Activated CD8-positive, alpha-beta T cell treated with anti-CD3 and anti-CD28 coated beads for 36 hours (primary cell): ENCODE measurements around the gene TYK2. TPM values are rescaled to one million over a fixed set of nuclear protein-coding genes. Genes with fewer than 3 reads are reported as not detected.

Experiments used
- ATAC-seq: fragments of 200-7000 bp; cut with Tn5 transposase; one replicate; pipeline ENCODE4 v1.10.0; 2021; ENCODE audit warnings: mild to moderate bottlenecking, moderate library complexity
- CTCF ChIA-PET: fragments of 350-600 bp; sonication (Branson Sonifier 250); formaldehyde crosslinking; loops from one replicate; lab custom pipeline; 2021; ENCODE audit warnings: antibody characterized with exemption; lab: Charles Lee
- POLR2A ChIA-PET: fragments of 350-600 bp; sonication (Branson Sonifier 250); formaldehyde crosslinking; loops from one replicate; lab custom pipeline; 2021; ENCODE audit warnings: antibody characterized with exemption; lab: Charles Lee
- DNase-seq: peaks from one replicate; pipeline ENCODE4 v3.0.0-alpha.2; 2020
- H3K27ac Mint-ChIP-seq: one replicate; pipeline ENCODE4 v1.8.0; 2021; ENCODE audit warnings: mild to moderate bottlenecking, mixed read lengths
- H3K27me3 Mint-ChIP-seq: one replicate; pipeline ENCODE4 v1.8.0; 2021; ENCODE audit warnings: mixed read lengths
- H3K36me3 Mint-ChIP-seq: one replicate; pipeline ENCODE4 v1.8.0; 2021; ENCODE audit warnings: low read depth, mixed read lengths
- H3K4me1 Mint-ChIP-seq: one replicate; pipeline ENCODE4 v1.8.0; 2021; ENCODE audit warnings: low read depth, mixed read lengths
- H3K4me3 Mint-ChIP-seq: one replicate; pipeline ENCODE4 v1.8.0; 2021; ENCODE audit warnings: mild to moderate bottlenecking, moderate library complexity, mixed read lengths
- H3K9me3 Mint-ChIP-seq: one replicate; pipeline ENCODE4 v1.8.0; 2021; ENCODE audit warnings: mixed read lengths
- intact Hi-C: fragments of 100-400 bp; cut with micrococcal nuclease; formaldehyde crosslinking; loops from one replicate; pipeline ENCODE4 v1.10.0; 2022
- total RNA-seq, 2 experiments: library from RNA; stranded (reverse); gene quantifications; one replicate each; pipeline ENCODE4 v1.2.3, GENCODE V29; 2021
- TF ChIP-seq, protein P1 (sequence below): fragments of 200-600 bp; IDR thresholded peaks from one replicate; pipeline ENCODE4 v1.8.0; 2022; ENCODE audit warnings: antibody characterized with exemption, mild to moderate bottlenecking

The TYK2 gene
- total RNA-seq, 2 experiments from 2014 or later, result 143 TPM

DNA sequence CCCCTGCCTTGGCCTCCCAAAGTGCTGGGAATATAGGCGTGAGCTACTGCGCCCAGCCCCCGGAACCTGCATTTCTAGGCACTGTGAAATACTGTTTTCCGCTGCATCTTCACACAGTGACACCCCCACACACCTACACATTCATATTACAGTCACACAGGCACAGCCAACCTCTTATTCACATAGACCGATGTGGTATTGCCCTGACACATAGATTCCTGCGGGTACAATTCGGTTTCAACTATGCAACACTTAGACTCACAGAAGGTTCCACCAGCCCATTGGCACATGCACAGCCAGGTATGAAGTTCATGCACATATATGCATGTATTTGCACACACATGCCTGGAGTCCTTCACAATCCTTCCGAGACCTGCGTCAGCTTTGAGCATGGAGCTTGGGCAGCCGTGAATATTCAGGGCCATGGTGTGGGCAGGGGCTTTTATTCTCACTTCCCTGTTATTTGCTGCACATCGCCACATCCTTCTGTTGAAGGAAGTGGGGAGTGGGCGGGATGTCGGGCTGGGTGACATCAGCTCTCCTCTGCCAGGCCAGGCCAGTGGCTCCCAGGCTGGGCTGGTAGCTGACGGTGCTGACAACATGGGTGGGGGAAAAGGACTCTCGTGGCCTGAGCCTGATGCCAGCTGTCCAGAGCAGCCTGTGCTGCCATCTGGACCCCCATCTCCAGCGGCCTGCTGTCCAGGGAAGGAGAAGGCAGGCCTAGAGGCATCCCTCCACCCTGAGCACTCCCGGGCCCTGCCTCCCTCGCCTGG is 28.3 kb upstream of the TYK2 start:
- TF ChIP-seq, protein P1, sequence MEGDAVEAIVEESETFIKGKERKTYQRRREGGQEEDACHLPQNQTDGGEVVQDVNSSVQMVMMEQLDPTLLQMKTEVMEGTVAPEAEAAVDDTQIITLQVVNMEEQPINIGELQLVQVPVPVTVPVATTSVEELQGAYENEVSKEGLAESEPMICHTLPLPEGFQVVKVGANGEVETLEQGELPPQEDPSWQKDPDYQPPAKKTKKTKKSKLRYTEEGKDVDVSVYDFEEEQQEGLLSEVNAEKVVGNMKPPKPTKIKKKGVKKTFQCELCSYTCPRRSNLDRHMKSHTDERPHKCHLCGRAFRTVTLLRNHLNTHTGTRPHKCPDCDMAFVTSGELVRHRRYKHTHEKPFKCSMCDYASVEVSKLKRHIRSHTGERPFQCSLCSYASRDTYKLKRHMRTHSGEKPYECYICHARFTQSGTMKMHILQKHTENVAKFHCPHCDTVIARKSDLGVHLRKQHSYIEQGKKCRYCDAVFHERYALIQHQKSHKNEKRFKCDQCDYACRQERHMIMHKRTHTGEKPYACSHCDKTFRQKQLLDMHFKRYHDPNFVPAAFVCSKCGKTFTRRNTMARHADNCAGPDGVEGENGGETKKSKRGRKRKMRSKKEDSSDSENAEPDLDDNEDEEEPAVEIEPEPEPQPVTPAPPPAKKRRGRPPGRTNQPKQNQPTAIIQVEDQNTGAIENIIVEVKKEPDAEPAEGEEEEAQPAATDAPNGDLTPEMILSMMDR, result no peak
- H3K36me3 Mint-ChIP-seq, result peaks cover 1% of the 10 kb centered on the region
- ChIA-PET CTCF (interaction anchor here (0.8 to 21.1 kb wide), 7 partner anchors 13 to 158 kb away, joined by 3 to 587 read pairs (median 4); partner anchors contain the start of genes ICAM1, KRI1 and PDE4A), POLR2A (interaction anchor here (1.0 to 11.5 kb wide), 5 partner anchors 9 to 149 kb away, joined by 4 to 161 read pairs (median 4); partner anchors contain the start of gene PDE4A)
- DNase-seq, result peak; percentile 93
- no peaks in the 10 kb centered on the region for H3K9me3 Mint-ChIP-seq
- H3K4me3 Mint-ChIP-seq, result peak overlapping the region; percentile 33
- no peaks in the 10 kb centered on the region for H3K27me3 Mint-ChIP-seq
- H3K4me1 Mint-ChIP-seq, result peaks cover 81% of the 10 kb centered on the region
- peak overlapping the region; percentile 95 for H3K27ac Mint-ChIP-seq
- intact Hi-C loops, result loop anchor here (10.0 kb wide), 1 partner anchor 66 kb away; no protein-coding TSS in a partner anchor
- ATAC-seq, result peak; percentile 62

DNA sequence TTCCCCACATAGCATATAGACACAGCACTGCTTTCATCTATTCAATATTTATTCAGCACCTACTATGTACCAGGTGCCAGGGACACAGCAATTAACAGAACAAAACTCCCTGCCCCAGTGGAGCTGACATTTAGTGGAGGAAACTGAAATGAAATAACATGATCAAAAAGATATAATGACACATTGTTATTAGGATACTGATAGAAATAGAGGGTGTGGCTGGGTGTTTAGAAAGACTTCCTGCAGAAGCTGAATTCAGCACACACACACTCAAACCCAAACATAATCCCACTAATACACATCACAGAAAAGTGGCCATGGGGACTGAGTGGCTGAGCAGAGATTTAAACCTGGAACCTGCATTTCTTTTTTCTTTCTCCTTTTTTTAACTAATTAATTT is 26.7 kb upstream of the TYK2 start:
- CTCF ChIA-PET, result interaction anchor here (1.5 to 21.1 kb wide), 4 partner anchors 15 to 137 kb away, joined by 3 to 587 read pairs (median 8); partner anchors contain the start of genes ICAM1 and PDE4A
- ATAC-seq (no peak), DNase-seq (no peak)
- intact Hi-C loops, result loop anchor here (10.0 kb wide), 1 partner anchor 68 kb away; no protein-coding TSS in a partner anchor
- POLR2A ChIA-PET, result interaction anchor here (1.4 to 11.5 kb wide), 3 partner anchors 10 to 147 kb away, joined by 4 to 161 read pairs (median 26); partner anchors contain the start of gene PDE4A
- H3K27ac Mint-ChIP-seq, result peak overlapping the region; percentile 89
- no peaks in the 10 kb centered on the region for H3K9me3 Mint-ChIP-seq
- no peaks in the 10 kb centered on the region for H3K27me3 Mint-ChIP-seq
- TF ChIP-seq, protein P1, result no peak
- H3K4me3 Mint-ChIP-seq, result no peak overlapping the region
- peaks cover 14% of the 10 kb centered on the region for H3K36me3 Mint-ChIP-seq
- H3K4me1 Mint-ChIP-seq, result peaks cover 73% of the 10 kb centered on the region

DNA sequence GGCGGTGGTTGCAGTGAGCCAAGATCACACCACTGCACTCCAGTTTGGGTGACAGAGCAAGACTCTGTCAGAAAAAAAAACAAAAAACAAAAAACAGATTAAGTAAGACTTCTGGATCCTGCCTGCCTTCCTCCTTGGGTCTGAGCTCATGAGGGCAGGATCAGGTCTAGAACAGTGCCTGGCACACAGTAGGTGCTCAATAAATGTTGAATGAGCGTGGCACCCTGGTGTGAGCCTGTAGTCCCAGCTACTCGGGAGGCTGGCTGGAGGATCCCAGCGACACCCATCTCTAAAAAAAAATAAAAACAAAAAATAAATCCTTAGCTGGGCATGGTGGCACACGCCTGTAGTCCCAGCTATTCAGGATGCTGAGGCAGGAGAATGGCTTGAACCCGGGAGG is 25.8 kb upstream of the TYK2 start:
- peak overlapping the region; percentile 89 for H3K27ac Mint-ChIP-seq
- H3K9me3 Mint-ChIP-seq, result no peaks in the 10 kb centered on the region
- ATAC-seq (no peak), DNase-seq (no peak)
- H3K4me3 Mint-ChIP-seq, result peak overlapping the region; percentile 95
- H3K36me3 Mint-ChIP-seq, result peaks cover 21% of the 10 kb centered on the region
- ChIA-PET POLR2A (interaction anchor here (3.7 to 11.5 kb wide), 4 partner anchors 11 to 135 kb away, joined by 15 to 161 read pairs (median 26); partner anchors contain the start of genes ICAM1 and PDE4A), CTCF (interaction anchor here (0.6 to 21.1 kb wide), 14 partner anchors 14 to 458 kb away, joined by 3 to 587 read pairs (median 4); partner anchors contain the start of genes ICAM1, KRI1 and PDE4A)
- TF ChIP-seq, protein P1, result no peak
- intact Hi-C loops, result loop anchor here (10.0 kb wide), 1 partner anchor 69 kb away; no protein-coding TSS in a partner anchor
- no peaks in the 10 kb centered on the region for H3K27me3 Mint-ChIP-seq
- peaks cover 70% of the 10 kb centered on the region for H3K4me1 Mint-ChIP-seq

DNA sequence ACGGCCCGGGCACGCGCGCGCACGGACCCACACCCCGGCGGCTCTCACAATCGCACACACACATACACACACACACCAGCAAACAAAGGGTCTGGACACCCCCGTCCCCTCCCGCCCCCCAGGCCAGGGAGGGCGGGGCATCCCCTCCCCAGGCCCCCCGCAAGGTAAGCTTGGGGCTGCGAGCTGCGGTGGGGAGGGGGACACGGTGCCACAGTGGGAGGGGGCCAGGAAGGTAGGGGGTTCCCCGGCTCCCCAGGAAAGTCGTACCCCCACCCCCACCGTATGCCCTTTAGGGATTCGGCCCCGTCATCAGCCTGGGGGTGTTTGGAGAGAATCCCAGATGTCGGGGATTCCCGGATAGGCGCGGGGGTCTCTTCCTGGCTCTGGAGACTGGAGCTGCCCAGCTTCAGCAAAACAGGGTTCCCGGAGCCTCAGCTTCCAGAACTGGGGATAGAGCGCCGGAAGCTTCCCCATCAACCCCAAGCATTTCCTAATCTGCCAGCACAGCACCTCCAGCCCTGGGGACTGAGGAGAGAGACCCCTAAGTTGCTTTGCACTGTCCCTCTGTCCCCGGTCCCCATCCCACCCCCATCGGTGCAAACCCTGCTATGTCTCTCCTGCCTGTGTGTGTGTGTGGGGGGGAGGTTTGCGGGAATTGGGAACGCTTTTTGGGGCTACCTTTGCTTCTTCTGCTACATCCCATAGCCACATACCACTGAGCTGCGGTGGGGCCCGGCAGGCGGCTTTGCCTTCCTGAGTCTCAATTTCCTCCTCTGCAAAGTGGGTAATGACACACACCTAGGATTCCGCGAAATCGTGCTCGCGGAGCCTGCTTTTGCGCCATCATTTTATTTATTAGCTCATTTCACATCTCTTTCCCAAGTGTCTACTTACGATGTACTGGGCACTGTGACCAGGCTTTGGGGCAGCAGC is 24.8 kb upstream of the TYK2 start:
- H3K27me3 Mint-ChIP-seq, result no peaks in the 10 kb centered on the region
- H3K27ac Mint-ChIP-seq, result peak overlapping the region; percentile 89
- H3K9me3 Mint-ChIP-seq, result no peaks in the 10 kb centered on the region
- TF ChIP-seq, protein P1, result no peak
- peaks cover 26% of the 10 kb centered on the region for H3K36me3 Mint-ChIP-seq
- peak overlapping the region; percentile 95 for H3K4me3 Mint-ChIP-seq
- POLR2A ChIA-PET, result interaction anchor here (0.6 to 11.5 kb wide), 8 partner anchors 12 to 211 kb away, joined by 3 to 161 read pairs (median 9); partner anchors contain the start of genes ICAM1 and PDE4A
- CTCF ChIA-PET, result interaction anchor here (0.6 to 21.1 kb wide), 14 partner anchors 13 to 459 kb away, joined by 3 to 587 read pairs (median 4); partner anchors contain the start of genes ICAM1, KRI1, PDE4A and QTRT1
- intact Hi-C loops, result loop anchor here (2.0 to 10.0 kb wide), 3 partner anchors 14 to 70 kb away; no protein-coding TSS in a partner anchor
- peak; percentile 86 for DNase-seq
- H3K4me1 Mint-ChIP-seq, result peaks cover 71% of the 10 kb centered on the region
- no peak for ATAC-seq
